Endothelial cell of umbilical vein (primary cell): ENCODE data around the gene FBN2. TPM values are rescaled to one million over a fixed set of nuclear protein-coding genes. Genes with fewer than 3 reads are reported as not detected.

Experiments used
- BruUV-seq: library from RNA; stranded (reverse); fragments of 400-500 nt; replicated peaks from 2 replicates; lab custom pipeline; 2021; lab: Mats Ljungman, UMichigan
- CTCF ChIA-PET: fragments of 300-600, 350-600 bp; sonication (Branson Sonifier 250); formaldehyde crosslinking; loops from one replicate; lab custom pipeline; 2021; ENCODE audit warnings: antibody characterized with exemption, inconsistent platforms; lab: Charles Lee
- POLR2A ChIA-PET: fragments of 300-600, 350-600 bp; sonication (Branson Sonifier 250); formaldehyde crosslinking; loops from one replicate; lab custom pipeline; 2021; ENCODE audit warnings: antibody characterized with exemption, inconsistent platforms; lab: Charles Lee
- DNase-seq: peaks from one replicate; pipeline ENCODE4 v3.0.0-alpha.2; 2011; ENCODE audit warnings: low read depth, low spot score
- FAIRE-seq: peaks from 2 replicates; lab custom pipeline; 2011; peaks lifted over from hg19 to GRCh38; lab: Jason Lieb, UNC
- H2AFZ ChIP-seq: 2 replicates; pipeline ENCODE4 v1.6.0; 2012; ENCODE audit warnings: low read depth, low read length, control low read depth, inconsistent platforms
- H3K27ac ChIP-seq: 2 replicates; pipeline ENCODE4 v1.5.1; 2011; ENCODE audit warnings: low read depth, mild to moderate bottlenecking, control low read depth, low read length, moderate library complexity; ENCODE audit not compliant: insufficient read depth
- H3K27me3 ChIP-seq, 2 experiments: 2 replicates each; pipeline versions ENCODE4 v1.6.0 to v1.6.1; 2011; ENCODE audit warnings: low read length in 2 of 2, mixed read lengths in 1 of 2; ENCODE audit not compliant: control insufficient read depth in 2 of 2, insufficient read depth in 2 of 2
- H3K36me3 ChIP-seq, 2 experiments: 2 replicates in 1 of 2; 3 replicates in 1 of 2; pipeline ENCODE4 v1.5.1; 2011; ENCODE audit warnings: low read length in 2 of 2, mild to moderate bottlenecking in 1 of 2, moderate library complexity in 1 of 2; ENCODE audit not compliant: control insufficient read depth in 2 of 2, insufficient read depth in 2 of 2; ENCODE audit errors: extremely low read depth in 1 of 2
- H3K4me1 ChIP-seq: 3 replicates; pipeline ENCODE4 v1.5.1; 2011; ENCODE audit warnings: mild to moderate bottlenecking, low read length; ENCODE audit not compliant: control insufficient read depth, insufficient read depth; ENCODE audit errors: extremely low read depth
- H3K4me2 ChIP-seq: 2 replicates; pipeline ENCODE4 v1.6.1; 2011; ENCODE audit warnings: low read length, control low read depth, mixed read lengths; ENCODE audit not compliant: insufficient read depth
- H3K4me3 ChIP-seq, 3 experiments: fragments of 200-600 bp in 1 of 3; sonication (generic), shearing (Covaris generic) in 1 of 3; replicated peaks in 1 of 3; 2 replicates each; pipeline ENCODE4 v1.5.1; 2011 to 2016; ENCODE audit warnings: control low read depth in 3 of 3, low read length in 3 of 3, mild to moderate bottlenecking in 2 of 3, inconsistent platforms in 1 of 3, low read depth in 1 of 3, moderate library complexity in 1 of 3; ENCODE audit not compliant: insufficient read depth in 1 of 3
- H3K79me2 ChIP-seq: 2 replicates; pipeline ENCODE4 v1.6.0; 2012; ENCODE audit warnings: low read length, inconsistent platforms; ENCODE audit not compliant: control insufficient read depth, insufficient read depth
- H3K9ac ChIP-seq: replicated peaks from 2 replicates; pipeline ENCODE3; 2011; ENCODE audit warnings: low read length, control low read depth; ENCODE audit not compliant: insufficient read depth; ENCODE audit errors: extremely low read depth
- H3K9me1 ChIP-seq: replicated peaks from 3 replicates; pipeline ENCODE4 v1.6.0; 2011; ENCODE audit warnings: mild to moderate bottlenecking, low read length; ENCODE audit not compliant: control insufficient read depth, insufficient read depth; ENCODE audit errors: extremely low read depth
- H3K9me3 ChIP-seq: replicated peaks from 2 replicates; pipeline ENCODE4 v1.5.1; 2012; ENCODE audit warnings: low read length, inconsistent platforms; ENCODE audit not compliant: control insufficient read depth, insufficient read depth
- H4K20me1 ChIP-seq: replicated peaks from 2 replicates; pipeline ENCODE3; 2011; ENCODE audit warnings: mild to moderate bottlenecking, low read length; ENCODE audit not compliant: control insufficient read depth, insufficient read depth; ENCODE audit errors: extremely low read depth
- CTCF ChIP-seq, 2 donors: IDR thresholded peaks; 1 replicate in 1 of 2; 2 replicates in 1 of 2; pipeline ENCODE4 v1.5.1; 2011; ENCODE audit warnings: low read length in 2 of 2, mild to moderate bottlenecking in 2 of 2, moderate library complexity in 2 of 2, control low read depth in 1 of 2, inconsistent platforms in 1 of 2, low read depth in 1 of 2; ENCODE audit not compliant: insufficient read depth in 1 of 2; ENCODE audit errors: extremely low read depth in 1 of 2
- EZH2 ChIP-seq: IDR thresholded peaks from 2 replicates; pipeline ENCODE4 v1.6.1; 2012; ENCODE audit warnings: borderline replicate concordance, low read depth, mild to moderate bottlenecking, moderate library complexity, low read length, inconsistent platforms; ENCODE audit not compliant: severe bottlenecking
- FOS ChIP-seq: IDR thresholded peaks from 2 replicates; pipeline ENCODE4 v1.6.1; 2011; ENCODE audit warnings: mild to moderate bottlenecking, low read length, moderate library complexity, borderline replicate concordance; ENCODE audit not compliant: insufficient read depth
- GATA2 ChIP-seq: IDR thresholded peaks from 2 replicates; pipeline ENCODE4 v1.7.0; 2011; ENCODE audit warnings: low read depth, mild to moderate bottlenecking, moderate library complexity, mixed read lengths, low read length; ENCODE audit not compliant: insufficient read length, insufficient read depth
- JUN ChIP-seq: IDR thresholded peaks from 2 replicates; pipeline ENCODE4 v1.6.1; 2011; ENCODE audit warnings: borderline replicate concordance, low read depth; ENCODE audit not compliant: insufficient read length, insufficient read depth
- MAX ChIP-seq: IDR thresholded peaks from 2 replicates; pipeline ENCODE4 v1.6.1; 2011; ENCODE audit not compliant: insufficient read depth, insufficient read length
- MYC ChIP-seq: IDR thresholded peaks from one replicate; pipeline ENCODE4 v1.6.1; 2011; ENCODE audit warnings: mild to moderate bottlenecking, low read depth, low read length
- POLR2A ChIP-seq: IDR thresholded peaks from 2 replicates; pipeline ENCODE4 v1.6.1; 2012; ENCODE audit warnings: low read depth, mild to moderate bottlenecking, control low read depth, low read length
- POLR2AphosphoS5 ChIP-seq: IDR thresholded peaks from 2 replicates; pipeline ENCODE4 v1.6.1; 2012; ENCODE audit warnings: low read depth, mild to moderate bottlenecking, control low read depth, low read length, moderate library complexity; ENCODE audit not compliant: insufficient read depth
- dilution Hi-C: fragments of 300-500 bp; cut with MboI; formaldehyde crosslinking; loops from one replicate; pipeline ENCODE4 v1.15.0; 2019; ENCODE audit warnings: low sequenced_read_pairs; ENCODE audit not compliant: extremely low pct_ligation_motif_present
- intact Hi-C: fragments of 100-400 bp; cut with micrococcal nuclease; formaldehyde crosslinking; loops from one replicate; pipeline ENCODE4 v1.10.0; 2022
- polyA plus RNA-seq, 4 experiments: library from polyadenylated mRNA; depleted of rRNA in 3 of 4; stranded (reverse) in 3 of 4; unstranded in 1 of 4; fragments of >200 nt; gene quantifications; 2 replicates each; pipeline versions ENCODE4 v1.2.1 to v1.2.3, GENCODE V29; 2011 to 2012; ENCODE audit warnings: missing spikeins in 1 of 4
- total RNA-seq: library from RNA; stranded (reverse); gene quantifications from 2 replicates; pipeline ENCODE4 v1.2.3, GENCODE V29; 2021

FBN2 gene
- total and polyA plus RNA-seq, 2 donors (not counting 3 experiments of a cell fraction or from before 2014, with no cell fraction given) = 21.8 to 57.4 TPM

GRCh38 chr5:128519827-128520226, 18.2 kb downstream of the FBN2 start:
- no peak overlapping the region for H3K4me3 ChIP-seq
- H4K20me1 ChIP-seq = no peaks in the 10 kb centered on the region
- no peak overlapping the region for H3K4me2 ChIP-seq
- no peaks in the 10 kb centered on the region for H3K4me1 ChIP-seq
- H2AFZ ChIP-seq = no peak overlapping the region
- H3K27ac ChIP-seq = no peak overlapping the region
- H3K79me2 ChIP-seq = no peaks in the 10 kb centered on the region
- H3K27me3 ChIP-seq = no peaks in the 10 kb centered on the region
- no peak for TF ChIP-seq FOS
- no peak for TF ChIP-seq CTCF (IDR thresholded peaks at IDR 0.05; ENCODE audit: extremely low read depth in 1 of 2, insufficient read depth in 1 of 2, low read depth in 1 of 2, low read length in 2 of 2)
- no peak for TF ChIP-seq GATA2
- no peak for TF ChIP-seq JUN
- TF ChIP-seq MYC = no peak
- dilution Hi-C loops (no loop called here), intact Hi-C loops (no loop called here)
- no peaks in the 10 kb centered on the region for H3K9me3 ChIP-seq
- CTCF ChIA-PET = interaction anchor here (1.2 kb wide), 1 partner anchor 21 kb away, joined by 3 read pairs; no protein-coding TSS in a partner anchor
- peaks cover 0 to 3% of the 10 kb centered on the region in 2 experiments for H3K36me3 ChIP-seq
- FAIRE-seq = no peak
- POLR2A ChIA-PET = no interaction called here
- no TSS peak for BruUV-seq
- no peak overlapping the region for H3K9ac ChIP-seq
- no peaks in the 10 kb centered on the region for H3K9me1 ChIP-seq
- no peak for DNase-seq

GRCh38 chr5:128516978-128517377, 21.1 kb downstream of the FBN2 start:
- no peaks in the 10 kb centered on the region for H3K79me2 ChIP-seq
- TF ChIP-seq MAX (no peak), POLR2AphosphoS5 (no peak), MYC (no peak), FOS (no peak), EZH2 (no peak), POLR2A (no peak), CTCF (IDR thresholded peaks at IDR 0.05; ENCODE audit: extremely low read depth in 1 of 2, insufficient read depth in 1 of 2, low read depth in 1 of 2, low read length in 2 of 2) (no peak), GATA2 (no peak), JUN (no peak)
- FAIRE-seq = no peak
- BruUV-seq = no TSS peak
- DNase-seq = no peak
- POLR2A ChIA-PET = no interaction called here
- no peak overlapping the region for H2AFZ ChIP-seq
- dilution Hi-C loops = no loop called here
- CTCF ChIA-PET = no interaction called here
- H3K9ac ChIP-seq = no peak overlapping the region
- no peak overlapping the region for H3K4me2 ChIP-seq
- H3K4me3 ChIP-seq = no peak overlapping the region
- H3K27ac ChIP-seq = no peak overlapping the region
- H3K9me1 ChIP-seq = no peaks in the 10 kb centered on the region
- no peaks in the 10 kb centered on the region for H3K4me1 ChIP-seq
- no peaks in the 10 kb centered on the region for H3K27me3 ChIP-seq
- H3K36me3 ChIP-seq = peaks cover 0 to 3% of the 10 kb centered on the region in 2 experiments
- intact Hi-C loops = no loop called here
- H3K9me3 ChIP-seq = no peaks in the 10 kb centered on the region
- H4K20me1 ChIP-seq = no peaks in the 10 kb centered on the region
